HG03135 (cell line): ENCODE results near the gene VAMP5.
"Not testable (repeated sequence)": the region's sequence is repeated elsewhere in the genome, so short reads cannot be mapped to it uniquely, and the experiment has no call there.

Experiments
- ATAC-seq: cut with Tn5 transposase; IDR thresholded peaks from one replicate; pipeline ENCODE4 v1.9.1; 2021; ENCODE audit warnings: mild to moderate bottlenecking, moderate library complexity; ENCODE audit not compliant: unreplicated experiment

Gene VAMP5

GRCh38 chr2:85583667-85584353 is 421 bp upstream of the VAMP5 start:
- ATAC-seq: peak; percentile 59

GRCh38 chr2:85584857-85585780 is 888 bp downstream of the VAMP5 start:
- ATAC-seq: peak; percentile 43

GRCh38 chr2:85585781-85586105 is 1.5 kb downstream of the VAMP5 start:
- ATAC-seq: no peak

GRCh38 chr2:85588236-85588635 is 4.0 kb downstream of the VAMP5 start:
- no peak for ATAC-seq

- ATAC-seq: no peak
These were observed 4.4 kb downstream of the VAMP5 start for GRCh38 chr2:85588645-85589044.

- no peak for ATAC-seq
These were observed 5.0 kb downstream of the VAMP5 start for GRCh38 chr2:85589181-85589580.

- no peak for ATAC-seq
These were observed 6.0 kb downstream of the VAMP5 start for GRCh38 chr2:85589982-85590791.

- no peak for ATAC-seq
These were observed 6.7 kb downstream of the VAMP5 start for GRCh38 chr2:85590950-85591349.

GRCh38 chr2:85591563-85591962 is 7.3 kb downstream of the VAMP5 start:
- ATAC-seq: no peak

- ATAC-seq: not testable (repeated sequence)
These were observed 8.1 kb downstream of the VAMP5 start for GRCh38 chr2:85592299-85592698.

GRCh38 chr2:85593023-85593422 is 8.8 kb downstream of the VAMP5 start:
- no peak for ATAC-seq

GRCh38 chr2:85594715-85595300 is 10.6 kb downstream of the VAMP5 start:
- peak; percentile 1 for ATAC-seq

GRCh38 chr2:85595301-85596025 is 11.2 kb downstream of the VAMP5 start, which contains the start of gene RNF181:
RNF181 (plus strand) TSS chr2:85595745; CDS start chr2:85595764, 19 bp downstream.
- ATAC-seq: peak; percentile 98

- no peak for ATAC-seq
These were observed 11.7 kb downstream of the VAMP5 start for GRCh38 chr2:85596026-85596333.

GRCh38 chr2:85596486-85597143 is 12.4 kb downstream of the VAMP5 start:
- no peak for ATAC-seq

- ATAC-seq: no peak
These were observed 13.0 kb downstream of the VAMP5 start for GRCh38 chr2:85597241-85597640.

GRCh38 chr2:85598594-85599340 is 14.5 kb downstream of the VAMP5 start:
- no peak for ATAC-seq

GRCh38 chr2:85599468-85600234 is 15.4 kb downstream of the VAMP5 start:
- no peak for ATAC-seq

GRCh38 chr2:85600235-85600575 is 16.0 kb downstream of the VAMP5 start:
- ATAC-seq: no peak
